ENCODE results near the gene PCSK6.

GRCh38 chr15:101488300-101489164 lies 975 bp downstream of the PCSK6 start:
- no peak for TF ChIP-seq CTCF (IDR thresholded peaks at IDR 0.05; ENCODE audit: low read depth, low read length, poor library complexity, severe bottlenecking)
- no peak for TF ChIP-seq EZH2phosphoT487 (IDR thresholded peaks at IDR 0.05; ENCODE audit: borderline replicate concordance, low read length)
